ENCODE results near the gene CXCL14. TPM values are rescaled to one million over a fixed set of nuclear protein-coding genes. Genes with fewer than 3 reads are reported as not detected.

Gene CXCL14
- total RNA-seq, 1 donor from 2014 or later, result 42.4 TPM

GRCh38 chr5:135538261-135538660 is 40.5 kb downstream of the CXCL14 start:
- no peak for TF ChIP-seq CTCF (IDR thresholded peaks at IDR 0.05)
- intact Hi-C loops (cut with DNase I), result no loop called here
- H3K4me1 ChIP-seq, result peaks cover 4% of the 10 kb centered on the region
- H3K27me3 ChIP-seq (ENCODE audit: low read depth), result peaks cover 91% of the 10 kb centered on the region
- DNase-seq (no peak), ATAC-seq (no peak)
- H3K27ac ChIP-seq, result no peak overlapping the region
- H3K4me3 ChIP-seq, result no peak overlapping the region
- H3K36me3 ChIP-seq, result no peaks in the 10 kb centered on the region
- H3K9me3 ChIP-seq, result no peaks in the 10 kb centered on the region

GRCh38 chr5:135537745-135538144 is 41.0 kb downstream of the CXCL14 start:
- Histone ChIP-seq H3K4me3 (no peak overlapping the region), H3K9me3 (no peaks in the 10 kb centered on the region), H3K27ac (no peak overlapping the region), H3K27me3 (ENCODE audit: low read depth) (peaks cover 91% of the 10 kb centered on the region), H3K4me1 (no peaks in the 10 kb centered on the region), H3K36me3 (no peaks in the 10 kb centered on the region)
- TF ChIP-seq CTCF (IDR thresholded peaks at IDR 0.05), result no peak
- ATAC-seq (no peak), DNase-seq (no peak)
- intact Hi-C loops (cut with DNase I), result no loop called here

- Histone ChIP-seq H3K9me3 (no peaks in the 10 kb centered on the region), H3K27ac (no peak overlapping the region), H3K27me3 (ENCODE audit: low read depth) (peaks cover 91% of the 10 kb centered on the region), H3K4me3 (no peak overlapping the region), H3K36me3 (no peaks in the 10 kb centered on the region), H3K4me1 (no peaks in the 10 kb centered on the region)
- ATAC-seq (no peak), DNase-seq (no peak)
- intact Hi-C loops (cut with DNase I), result no loop called here
- no peak for TF ChIP-seq CTCF (IDR thresholded peaks at IDR 0.05)
These were observed 41.5 kb downstream of the CXCL14 start for GRCh38 chr5:135537271-135537670.

- H3K27me3 ChIP-seq (ENCODE audit: low read depth), result peaks cover 97% of the 10 kb centered on the region
- intact Hi-C loops (cut with DNase I), result no loop called here
- H3K4me3 ChIP-seq, result peak within 1 kb of the TSS; percentile 11
- H3K9me3 ChIP-seq, result no peaks in the 10 kb centered on the region
- no peak for DNase-seq
- H3K27ac ChIP-seq, result no peak within 1 kb of the TSS
- H3K36me3 ChIP-seq, result no peaks in the 10 kb centered on the region
- no peaks in the 10 kb centered on the region for H3K4me1 ChIP-seq
- peak in 1 of 2 donors; percentile 18 for ATAC-seq
- TF ChIP-seq CTCF (IDR thresholded peaks at IDR 0.05), result no peak
These were observed 42.7 kb downstream of the CXCL14 start, which contains the start of gene NEUROG1 for GRCh38 chr5:135535820-135536801. TSS of gene NEUROG1 (minus strand) at chr5:135535964. CDS start at chr5:135535690, 274 bp downstream.

GRCh38 chr5:135535420-135535819 is 43.4 kb downstream of the CXCL14 start:
- Histone ChIP-seq H3K4me1 (no peaks in the 10 kb centered on the region), H3K27me3 (ENCODE audit: low read depth) (peaks cover 98% of the 10 kb centered on the region), H3K4me3 (peak overlapping the region; percentile 2), H3K27ac (no peak overlapping the region), H3K9me3 (no peaks in the 10 kb centered on the region), H3K36me3 (no peaks in the 10 kb centered on the region)
- DNase-seq (no peak), ATAC-seq (peak in 1 of 2 donors; percentile 9)
- intact Hi-C loops (cut with DNase I), result no loop called here
- TF ChIP-seq CTCF (IDR thresholded peaks at IDR 0.05), result no peak
